Measurements from ENCODE around the gene ITPK1.

Gene ITPK1

DNA sequence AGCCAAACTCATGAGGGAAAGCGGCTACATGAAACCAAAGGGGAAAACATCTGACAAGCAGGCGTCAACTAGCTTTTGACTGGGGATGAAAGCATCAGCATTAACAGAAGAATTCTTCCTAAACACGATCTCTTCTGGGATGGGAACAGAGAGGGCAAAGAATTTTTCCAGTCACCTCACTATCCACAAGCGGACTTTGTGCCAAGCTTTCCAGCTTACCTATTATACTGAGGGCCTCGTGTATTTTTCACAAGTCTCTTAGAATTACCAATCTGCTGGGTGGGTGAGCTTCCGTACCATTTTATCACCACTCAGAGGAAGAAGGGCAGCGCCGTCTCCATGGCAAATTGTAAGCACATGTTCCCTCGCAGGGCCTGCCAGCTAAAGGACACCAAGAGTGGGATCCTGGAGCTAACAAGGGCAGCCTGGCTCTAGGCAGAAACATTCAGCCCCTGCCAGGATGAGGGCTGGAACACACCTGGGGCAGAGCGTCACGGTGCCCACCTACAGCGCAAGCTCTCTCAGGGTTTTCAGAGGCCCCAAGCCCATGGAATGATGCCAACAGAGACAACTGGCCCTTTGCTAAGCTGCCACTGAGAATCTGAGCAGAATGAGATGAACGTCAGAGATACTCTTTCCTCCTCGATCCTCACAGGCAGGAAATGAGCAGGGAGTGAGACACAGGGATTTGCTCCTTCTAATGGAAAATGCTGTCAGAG lies 118.2 kb downstream of the ITPK1 start:
- TF ChIP-seq, protein P1, sequence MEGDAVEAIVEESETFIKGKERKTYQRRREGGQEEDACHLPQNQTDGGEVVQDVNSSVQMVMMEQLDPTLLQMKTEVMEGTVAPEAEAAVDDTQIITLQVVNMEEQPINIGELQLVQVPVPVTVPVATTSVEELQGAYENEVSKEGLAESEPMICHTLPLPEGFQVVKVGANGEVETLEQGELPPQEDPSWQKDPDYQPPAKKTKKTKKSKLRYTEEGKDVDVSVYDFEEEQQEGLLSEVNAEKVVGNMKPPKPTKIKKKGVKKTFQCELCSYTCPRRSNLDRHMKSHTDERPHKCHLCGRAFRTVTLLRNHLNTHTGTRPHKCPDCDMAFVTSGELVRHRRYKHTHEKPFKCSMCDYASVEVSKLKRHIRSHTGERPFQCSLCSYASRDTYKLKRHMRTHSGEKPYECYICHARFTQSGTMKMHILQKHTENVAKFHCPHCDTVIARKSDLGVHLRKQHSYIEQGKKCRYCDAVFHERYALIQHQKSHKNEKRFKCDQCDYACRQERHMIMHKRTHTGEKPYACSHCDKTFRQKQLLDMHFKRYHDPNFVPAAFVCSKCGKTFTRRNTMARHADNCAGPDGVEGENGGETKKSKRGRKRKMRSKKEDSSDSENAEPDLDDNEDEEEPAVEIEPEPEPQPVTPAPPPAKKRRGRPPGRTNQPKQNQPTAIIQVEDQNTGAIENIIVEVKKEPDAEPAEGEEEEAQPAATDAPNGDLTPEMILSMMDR (IDR thresholded peaks at IDR 0.05; ENCODE audit: insufficient read depth, missing control alignments): no peak
- DNase-seq (ENCODE audit: insufficient read length, low spot score) (no peak), FAIRE-seq (no peak)

DNA sequence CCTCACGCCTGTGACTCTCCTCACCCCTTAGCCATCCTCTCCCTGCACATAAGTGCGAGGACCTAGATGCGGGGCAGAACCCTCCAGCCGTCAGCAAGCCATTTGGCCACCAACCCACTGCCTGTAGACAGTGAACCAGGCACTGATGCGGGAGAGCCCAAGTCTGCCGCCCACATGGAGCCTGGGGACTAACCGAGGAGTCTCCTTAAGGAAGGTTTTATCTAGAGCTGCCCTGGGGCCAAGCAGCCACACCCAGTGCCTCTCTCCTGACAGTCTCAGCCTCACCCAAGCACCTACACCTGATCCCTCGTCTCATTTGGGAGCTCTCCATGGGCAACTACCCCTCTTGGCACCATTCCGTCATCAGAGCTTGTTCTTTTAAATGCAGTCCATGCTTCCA lies 120.1 kb downstream of the ITPK1 start:
- FAIRE-seq (no peak), DNase-seq (ENCODE audit: insufficient read length, low spot score) (no peak)
- TF ChIP-seq, protein P1 (IDR thresholded peaks at IDR 0.05; ENCODE audit: insufficient read depth, missing control alignments): no peak

DNA sequence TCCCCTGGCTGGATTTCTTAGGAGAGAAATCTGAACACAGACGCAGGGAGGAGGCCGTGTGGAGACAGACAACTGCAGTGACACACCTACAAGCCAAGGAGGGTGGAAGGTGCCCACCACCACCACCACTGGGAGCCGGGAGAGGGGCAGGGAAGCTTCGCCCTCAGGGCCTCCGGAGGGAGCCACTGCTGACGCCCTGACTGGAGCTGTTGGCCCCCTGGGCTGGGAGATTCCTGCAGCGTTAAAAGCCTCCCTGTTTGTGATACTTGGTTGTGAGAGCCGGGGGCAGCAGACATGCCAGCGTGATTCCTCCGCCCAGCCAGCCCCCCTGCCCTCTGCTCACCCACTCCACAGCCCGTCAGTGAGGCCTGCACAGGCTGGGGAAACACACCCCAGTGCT lies 120.8 kb downstream of the ITPK1 start:
- TF ChIP-seq, protein P1 (IDR thresholded peaks at IDR 0.05; ENCODE audit: insufficient read depth, missing control alignments): no peak
- FAIRE-seq: no peak
- DNase-seq (ENCODE audit: insufficient read length, low spot score): no peak

DNA sequence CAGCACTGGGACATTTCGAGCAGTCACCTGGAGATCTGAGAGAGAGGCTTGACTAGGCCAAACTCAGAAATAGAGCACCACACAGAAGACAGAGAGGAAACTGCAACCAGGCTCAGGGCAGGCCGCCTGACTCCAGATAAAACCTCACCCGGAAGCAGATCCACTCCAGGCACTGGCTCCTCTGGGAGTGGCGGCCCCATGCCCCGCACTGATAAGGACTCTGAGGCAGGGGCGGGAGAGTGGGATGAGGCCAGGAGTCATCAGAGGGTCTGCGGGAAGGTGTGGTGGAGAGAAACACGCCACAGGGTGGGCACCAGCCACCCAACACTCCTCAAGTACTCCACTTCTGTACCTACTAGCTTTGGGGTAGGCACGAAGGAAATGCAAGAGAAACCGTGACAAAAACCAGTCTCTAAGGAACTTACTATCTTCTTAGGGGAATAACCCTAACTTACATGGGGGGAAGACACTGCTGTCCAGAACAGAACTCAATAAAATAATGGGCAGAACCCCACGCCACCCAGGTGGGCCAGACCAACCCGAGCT lies 121.5 kb downstream of the ITPK1 start:
- TF ChIP-seq, protein P1 (IDR thresholded peaks at IDR 0.05; ENCODE audit: insufficient read depth, missing control alignments): no peak
- DNase-seq (ENCODE audit: insufficient read length, low spot score) (no peak), FAIRE-seq (no peak)

DNA sequence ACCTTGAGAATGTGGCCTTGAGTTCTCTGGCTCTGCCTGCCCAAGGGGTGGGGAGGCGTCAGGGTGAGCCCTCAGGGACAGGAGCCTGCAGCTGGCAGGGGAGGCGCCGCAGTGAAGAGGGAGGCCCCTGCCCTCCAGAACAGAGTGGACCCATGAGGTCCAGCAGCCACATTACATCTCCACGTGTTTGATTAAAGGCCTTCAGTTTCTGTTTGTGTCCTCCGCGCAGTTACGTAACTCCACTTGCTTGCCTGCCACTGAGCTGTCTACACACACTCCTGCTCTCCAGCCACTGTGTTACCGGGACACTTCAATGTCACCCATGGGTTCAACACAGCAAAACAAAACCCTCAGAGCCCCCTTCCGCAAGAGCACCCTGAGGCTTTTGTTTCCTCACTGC lies 122.4 kb downstream of the ITPK1 start:
- TF ChIP-seq, protein P1 (IDR thresholded peaks at IDR 0.05; ENCODE audit: insufficient read depth, missing control alignments): no peak
- FAIRE-seq: no peak
- DNase-seq (ENCODE audit: insufficient read length, low spot score): no peak

DNA sequence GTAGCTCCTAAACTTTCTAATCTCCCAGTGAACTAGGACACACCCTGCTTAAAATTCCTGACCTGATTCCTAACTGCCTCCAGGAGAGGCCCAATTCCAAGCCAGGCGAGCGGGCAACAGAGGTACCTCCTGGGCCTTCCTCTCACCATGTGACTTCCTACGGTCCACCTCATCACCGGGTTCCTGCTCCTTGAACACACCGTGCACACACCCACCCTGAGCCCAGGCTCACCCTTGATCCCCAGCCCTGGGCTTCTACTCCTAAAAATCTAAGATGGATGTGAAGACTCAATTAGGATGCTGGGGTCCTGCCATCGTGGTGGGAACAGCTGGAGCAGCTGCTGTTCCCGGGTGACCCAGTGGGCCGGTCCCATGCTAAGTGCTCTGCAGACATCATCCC lies 124.2 kb downstream of the ITPK1 start:
- TF ChIP-seq, protein P1 (IDR thresholded peaks at IDR 0.05; ENCODE audit: insufficient read depth, missing control alignments): no peak
- FAIRE-seq: no peak
- no peak for DNase-seq (ENCODE audit: insufficient read length, low spot score)

Measured in D721Med (cell line).